ENCODE data around the gene C17orf58.

DNA sequence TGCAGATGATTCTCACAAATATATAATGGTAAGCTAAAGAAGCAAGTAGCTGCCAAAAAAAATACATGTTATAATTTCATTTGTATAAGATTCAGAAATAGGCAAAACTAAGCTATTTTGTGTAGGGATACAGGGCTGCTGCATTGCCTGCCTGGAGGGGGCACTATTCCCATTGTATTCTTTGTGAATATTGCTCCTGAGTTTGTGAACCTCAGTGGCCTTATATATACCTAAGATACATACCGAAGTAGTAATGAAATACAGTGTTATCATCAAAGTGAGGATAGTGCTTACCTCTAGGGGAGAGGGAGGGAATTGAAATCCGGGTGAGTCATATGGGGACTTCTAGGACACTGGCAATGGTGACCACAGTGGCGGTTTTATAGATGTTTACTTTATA, 53.5 kb downstream of the C17orf58 start:
- TF ChIP-seq TAF1 (IDR thresholded peaks at IDR 0.05; ENCODE audit: borderline replicate concordance, insufficient read depth, low read length) = no peak
- TF ChIP-seq REST (IDR thresholded peaks at IDR 0.05; ENCODE audit: insufficient read depth in 1 of 2, low read depth in 2 of 2, low read length in 2 of 2) = no peak
- TF ChIP-seq POLR2AphosphoS5 (IDR thresholded peaks at IDR 0.05; ENCODE audit: low read depth, low read length) = no peak
- no peak for TF ChIP-seq SIN3A (IDR thresholded peaks at IDR 0.05; ENCODE audit: borderline replicate concordance, insufficient read depth, low read length)
- TF ChIP-seq FOXP2 (optimal IDR thresholded peaks at IDR 0.05; ENCODE audit: borderline replicate concordance, extremely low read depth, extremely low read length, insufficient read depth) = no peak
